SU-DHL-6 (cell line): ENCODE measurements around the gene ANKRD13B.

Source experiments
- H2AFZ ChIP-seq: fragments of 200-600 bp; sonication (generic); 2 replicates; pipeline ENCODE4 v1.6.1; 2014; ENCODE audit warnings: low read depth, mild to moderate bottlenecking, moderate library complexity, mixed read lengths, antibody characterized with exemption, low read length; ENCODE audit not compliant: severe bottlenecking
- H3F3A ChIP-seq: fragments of 200-600 bp; shearing (Covaris generic); 2 replicates; pipeline ENCODE4 v1.6.0; 2016; ENCODE audit warnings: antibody characterized with exemption, mild to moderate bottlenecking; ENCODE audit not compliant: insufficient read depth
- H3K27ac ChIP-seq: fragments of 200-600 bp; sonication (generic); 2 replicates; pipeline ENCODE4 v1.5.1; 2016; ENCODE audit warnings: low read depth, mild to moderate bottlenecking, low read length, moderate library complexity, mixed read lengths
- H3K27me3 ChIP-seq: fragments of 200-600 bp; sonication (generic), shearing (Covaris generic); 2 replicates; pipeline ENCODE4 v1.6.0; 2014; ENCODE audit warnings: mild to moderate bottlenecking, low read length
- H3K36me3 ChIP-seq: fragments of 200-600 bp; sonication (generic); 2 replicates; pipeline ENCODE4 v1.6.1; 2014; ENCODE audit warnings: mild to moderate bottlenecking, low read length, mixed read lengths
- H3K4me2 ChIP-seq: fragments of 300-600, 200-600 bp; shearing (Covaris generic), sonication (generic); 2 replicates; pipeline ENCODE4 v1.6.0; 2014; ENCODE audit warnings: low read length, low read depth, mild to moderate bottlenecking; ENCODE audit not compliant: poor library complexity, severe bottlenecking
- H3K4me3 ChIP-seq: fragments of 200-600 bp; sonication (generic); 2 replicates; pipeline ENCODE4 v1.5.1; 2014; ENCODE audit warnings: antibody characterized with exemption, low read length, mild to moderate bottlenecking, mixed read lengths; ENCODE audit not compliant: insufficient read depth, poor library complexity, severe bottlenecking
- H3K79me2 ChIP-seq: fragments of 200-600 bp; sonication (generic); 2 replicates; pipeline ENCODE4 v1.6.1; 2014; ENCODE audit warnings: mild to moderate bottlenecking, low read length, moderate library complexity; ENCODE audit not compliant: insufficient read depth
- H3K9ac ChIP-seq: fragments of 200-600 bp; sonication (generic); 2 replicates; pipeline ENCODE4 v1.7.0; 2014; ENCODE audit warnings: mild to moderate bottlenecking, low read length
- H3K9me2 ChIP-seq: fragments of 200-600 bp; sonication (generic); replicated peaks from 2 replicates; pipeline ENCODE4 v1.6.1; 2014; ENCODE audit warnings: low read length; ENCODE audit not compliant: insufficient read depth
- H3K9me3 ChIP-seq: fragments of 200-600 bp; sonication (generic); 2 replicates; pipeline ENCODE4 v1.6.1; 2014; ENCODE audit warnings: low read length, mixed read lengths; ENCODE audit not compliant: insufficient read depth
- H4K20me1 ChIP-seq: fragments of 200-600 bp; sonication (generic); 2 replicates; pipeline ENCODE4 v1.6.1; 2014; ENCODE audit warnings: low read depth, mild to moderate bottlenecking, antibody characterized with exemption, low read length, moderate library complexity, mixed read lengths
- CTCF ChIP-seq: fragments of 200-600 bp; sonication (generic); IDR thresholded peaks from one replicate; pipeline ENCODE4 v1.5.1; 2017; ENCODE audit warnings: antibody characterized with exemption, mild to moderate bottlenecking, low read length, moderate library complexity; ENCODE audit not compliant: insufficient read depth, poor library complexity, severe bottlenecking
- EZH2phosphoT487 ChIP-seq: fragments of 200-600 bp; sonication (generic), shearing (Covaris generic); conservative IDR thresholded peaks from 2 replicates; pipeline ENCODE4 v1.6.1; 2018; ENCODE audit warnings: mild to moderate bottlenecking, antibody characterized with exemption, low read length, moderate library complexity, mixed read lengths

The ANKRD13B gene

GRCh38 chr17:29612094-29612403, 19.1 kb downstream of the ANKRD13B start:
- H3K4me3 ChIP-seq, result no peak overlapping the region
- no peak overlapping the region for H3K4me2 ChIP-seq
- H3K27me3 ChIP-seq, result no peaks in the 10 kb centered on the region
- H3K36me3 ChIP-seq, result no peaks in the 10 kb centered on the region
- no peaks in the 10 kb centered on the region for H4K20me1 ChIP-seq
- H3F3A ChIP-seq, result no peaks in the 10 kb centered on the region
- no peak overlapping the region for H2AFZ ChIP-seq
- H3K79me2 ChIP-seq, result no peaks in the 10 kb centered on the region
- H3K9ac ChIP-seq, result no peak overlapping the region
- TF ChIP-seq EZH2phosphoT487 (no peak), CTCF (no peak)
- H3K27ac ChIP-seq, result no peak overlapping the region
- H3K9me3 ChIP-seq, result no peaks in the 10 kb centered on the region
- H3K9me2 ChIP-seq, result no peaks in the 10 kb centered on the region

GRCh38 chr17:29612404-29613280, 19.7 kb downstream of the ANKRD13B start:
- Histone ChIP-seq H3K36me3 (no peaks in the 10 kb centered on the region), H3K27me3 (no peaks in the 10 kb centered on the region), H3K9me2 (no peaks in the 10 kb centered on the region), H3K9me3 (no peaks in the 10 kb centered on the region), H3K27ac (no peak overlapping the region), H3F3A (no peaks in the 10 kb centered on the region), H3K9ac (no peak overlapping the region), H2AFZ (no peak overlapping the region), H3K79me2 (no peaks in the 10 kb centered on the region), H3K4me2 (peak overlapping the region; percentile 11), H3K4me3 (no peak overlapping the region), H4K20me1 (no peaks in the 10 kb centered on the region)
- no peak for TF ChIP-seq EZH2phosphoT487
- no peak for TF ChIP-seq CTCF

GRCh38 chr17:29613352-29613837, 20.5 kb downstream of the ANKRD13B start:
- Histone ChIP-seq H4K20me1 (no peaks in the 10 kb centered on the region), H3K27ac (no peak overlapping the region), H3K4me3 (no peak overlapping the region), H2AFZ (no peak overlapping the region), H3K27me3 (no peaks in the 10 kb centered on the region), H3K79me2 (no peaks in the 10 kb centered on the region), H3K4me2 (peak overlapping the region; percentile 23), H3K9me3 (no peaks in the 10 kb centered on the region), H3K9ac (no peak overlapping the region), H3F3A (no peaks in the 10 kb centered on the region), H3K9me2 (no peaks in the 10 kb centered on the region), H3K36me3 (no peaks in the 10 kb centered on the region)
- TF ChIP-seq EZH2phosphoT487 (no peak), CTCF (peak; percentile 76)
